ENCODE results near the gene HNRNPF.

Gene HNRNPF

DNA sequence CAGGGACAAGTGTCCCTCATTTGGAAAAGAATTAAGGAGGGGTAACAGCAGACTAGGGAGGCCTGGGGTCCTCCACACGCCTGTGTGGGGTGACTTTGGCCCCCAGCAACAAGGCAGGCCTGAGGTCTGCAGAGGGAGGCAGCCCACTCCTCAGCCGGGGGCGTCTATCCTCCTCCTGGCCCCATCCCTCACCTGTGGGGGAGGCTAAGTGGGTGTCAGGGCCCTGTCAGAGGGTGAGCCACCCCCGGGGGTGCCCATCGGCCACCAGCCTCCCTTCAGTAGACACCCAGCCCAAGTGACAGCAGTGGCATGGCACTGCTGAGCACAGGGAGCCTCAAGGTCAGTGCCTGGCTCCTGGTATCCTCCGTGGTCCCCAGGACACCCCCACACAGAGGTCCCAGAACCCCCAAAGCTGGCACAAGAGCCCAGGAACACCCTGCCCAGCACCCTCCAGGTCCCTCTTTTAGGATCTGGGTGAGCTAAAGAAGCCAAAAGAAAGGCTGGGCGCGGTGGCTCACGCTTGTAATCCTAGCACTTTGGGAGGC, 38.2 kb downstream of the HNRNPF start:
- Histone ChIP-seq H3K4me3 (no peak overlapping the region), H3K27me3 (no peaks in the 10 kb centered on the region)

DNA sequence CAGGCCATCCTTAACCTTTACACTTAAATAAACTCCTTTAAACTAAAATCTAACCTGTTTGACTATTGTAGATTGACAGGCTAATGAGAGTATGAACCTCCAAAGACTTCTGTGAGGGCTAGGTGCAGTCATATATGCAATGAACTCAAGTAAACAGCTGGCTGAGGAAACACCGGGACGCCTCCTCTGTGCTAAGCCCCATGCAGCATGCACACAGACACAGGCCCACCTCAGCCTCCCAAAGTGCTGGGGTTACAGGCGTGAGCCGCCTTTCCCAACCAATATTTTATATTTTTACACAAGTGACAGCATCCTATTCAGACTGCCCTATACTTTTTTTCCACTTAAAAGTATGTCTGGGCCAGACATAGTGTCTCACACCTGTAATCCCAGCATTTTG, 39.1 kb downstream of the HNRNPF start:
- TF ChIP-seq Cebpa-rat (IDR thresholded peaks at IDR 0.05): no peak
- H3K9me3 ChIP-seq (replicated peaks in 1 of 11): no peaks in the 10 kb centered on the region
- no peak overlapping the region for H3K27ac ChIP-seq
- no peak overlapping the region for H3K9ac ChIP-seq
- peaks cover 0 to 5% (median 0%) of the 10 kb centered on the region in 10 experiments; a peak in 1 of 20 replicates for H3K4me1 ChIP-seq
- no peaks in the 10 kb centered on the region for H4K20me1 ChIP-seq
- H3K4me3 ChIP-seq: no peak overlapping the region
- H3K4me2 ChIP-seq: no peak overlapping the region
- H3K27me3 ChIP-seq: no peaks in the 10 kb centered on the region
- H3K36me3 ChIP-seq: no peaks in the 10 kb centered on the region

More for the DNA sequence above, 38.2 kb downstream of the HNRNPF start:
- Histone ChIP-seq H4K20me1 (no peaks in the 10 kb centered on the region), H3K4me1 (peaks cover 0 to 5% (median 0%) of the 10 kb centered on the region in 10 experiments; a peak in 1 of 20 replicates), H3K27ac (no peak overlapping the region), H3K9me3 (replicated peaks in 1 of 11) (no peaks in the 10 kb centered on the region), H3K4me2 (no peak overlapping the region), H3K9ac (no peak overlapping the region), H3K36me3 (no peaks in the 10 kb centered on the region)
- no peak for TF ChIP-seq Cebpa-rat (IDR thresholded peaks at IDR 0.05)

DNA sequence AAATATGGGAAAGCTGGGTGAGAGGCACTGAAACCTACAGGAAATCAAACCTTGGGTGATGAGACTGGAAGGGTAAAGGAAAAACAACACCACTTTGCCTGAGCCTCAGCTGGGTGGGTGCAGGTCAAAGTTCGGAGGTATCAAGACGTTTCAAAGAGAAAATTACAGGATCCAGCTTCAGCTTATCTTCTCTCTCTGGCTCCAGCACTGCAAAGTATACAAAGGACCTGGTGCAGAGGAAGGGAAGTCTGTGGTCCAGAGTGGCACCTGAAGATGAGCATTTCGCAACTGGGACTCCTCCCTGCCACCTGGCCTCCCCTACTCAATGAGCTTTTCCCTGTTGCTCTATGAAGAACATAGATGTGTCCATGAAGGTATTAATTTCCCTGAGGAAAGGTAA, 44.0 kb downstream of the HNRNPF start:
- H3K9me3 ChIP-seq (replicated peaks in 1 of 11): peaks cover 0 to 13% (median 11%) of the 10 kb centered on the region in 11 experiments; a peak in 10 of 22 replicates
- H4K20me1 ChIP-seq: no peaks in the 10 kb centered on the region
- H3K9ac ChIP-seq: no peak overlapping the region
- H3K36me3 ChIP-seq: no peaks in the 10 kb centered on the region
- no peaks in the 10 kb centered on the region for H3K27me3 ChIP-seq
- H3K27ac ChIP-seq: no peak overlapping the region
- peaks cover 0 to 20% (median 12%) of the 10 kb centered on the region in 10 experiments; a peak in 12 of 20 replicates for H3K4me1 ChIP-seq
- TF ChIP-seq Cebpa-rat (IDR thresholded peaks at IDR 0.05): no peak
- no peak overlapping the region for H3K4me2 ChIP-seq
- H3K4me3 ChIP-seq: no peak overlapping the region

DNA sequence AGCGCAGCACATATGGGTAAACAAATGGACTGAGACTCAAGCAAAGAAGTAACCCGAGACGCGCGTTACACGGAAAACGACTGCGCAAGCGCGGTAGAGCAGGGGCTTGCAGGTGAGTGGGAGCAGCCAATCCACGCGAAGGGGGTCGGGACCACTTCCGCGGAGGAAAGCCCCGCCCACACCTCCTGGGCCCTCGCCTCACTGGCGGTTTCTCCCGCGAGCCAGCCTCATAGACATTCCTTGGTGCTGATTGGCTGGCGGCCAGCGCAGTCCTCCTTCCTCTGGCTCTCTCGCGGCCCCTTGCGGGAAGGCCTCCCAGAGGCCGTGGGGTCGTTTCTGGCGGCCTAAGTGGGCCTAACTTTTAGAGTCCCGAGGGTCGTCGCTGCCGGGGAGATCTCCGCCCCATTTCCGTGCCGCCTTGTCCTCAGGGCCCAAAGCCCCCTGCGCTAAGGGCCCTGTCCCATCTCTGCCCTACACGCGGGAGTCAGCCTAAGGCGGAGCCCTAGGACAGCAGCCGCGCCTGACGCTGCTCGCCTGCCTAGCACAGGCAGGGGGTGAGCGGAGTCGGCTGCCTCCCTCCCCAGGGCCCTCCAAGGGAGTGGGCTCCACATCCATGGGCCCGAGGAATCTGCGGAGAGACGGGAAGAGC, 46.7 kb downstream of the HNRNPF start:
- H3K36me3 ChIP-seq: no peaks in the 10 kb centered on the region
- H3K4me3 ChIP-seq: peak overlapping the region; percentile 49 to 71 (median 61)
- no peak for TF ChIP-seq Cebpa-rat (IDR thresholded peaks at IDR 0.05)
- H3K4me1 ChIP-seq: peaks cover 0 to 29% (median 17%) of the 10 kb centered on the region in 10 experiments; a peak in 13 of 20 replicates
- H3K9ac ChIP-seq: peak overlapping the region; percentile 62 to 79 (median 76)
- H3K27me3 ChIP-seq: no peaks in the 10 kb centered on the region
- peak overlapping the region; percentile 63 to 79 (median 72) for H3K4me2 ChIP-seq
- H4K20me1 ChIP-seq: no peaks in the 10 kb centered on the region
- H3K9me3 ChIP-seq (replicated peaks in 1 of 11): peaks cover 0 to 13% (median 11%) of the 10 kb centered on the region in 11 experiments; a peak in 10 of 22 replicates
- H3K27ac ChIP-seq: peak overlapping the region; percentile 67 to 85 (median 77); a peak in 21 of 22 replicates

DNA sequence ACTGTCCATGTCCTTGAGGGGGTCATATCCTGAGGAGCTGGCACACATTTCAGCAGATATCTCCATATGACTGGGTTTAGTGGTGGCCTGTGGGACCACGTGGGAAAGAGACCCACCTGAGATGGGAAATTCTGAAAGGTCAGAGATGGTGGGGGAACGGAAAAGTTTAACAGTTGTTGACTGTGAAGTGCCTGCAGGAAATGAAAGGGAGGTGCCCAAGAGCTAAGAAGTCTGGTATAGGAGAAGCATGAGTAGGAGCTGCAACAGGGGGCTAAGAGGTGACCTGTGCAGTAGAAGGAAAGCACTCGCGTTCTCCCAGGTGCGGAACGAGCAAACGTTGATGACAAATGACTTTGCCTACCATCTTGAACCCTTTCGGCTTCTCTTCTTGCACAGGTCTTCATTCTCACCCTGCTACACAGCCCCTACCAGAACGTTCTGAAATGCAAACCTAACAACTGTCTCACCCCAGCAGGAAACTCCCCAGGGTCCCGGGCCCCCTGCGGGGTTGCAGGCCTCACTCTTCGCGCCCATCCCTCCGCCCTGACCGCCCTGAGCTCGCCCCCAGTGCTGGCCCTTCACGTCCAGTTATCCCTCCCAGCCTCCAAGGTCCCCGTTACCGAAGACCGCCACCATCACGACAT, 47.3 kb downstream of the HNRNPF start:
- no peaks in the 10 kb centered on the region for H3K36me3 ChIP-seq
- TF ChIP-seq Cebpa-rat (IDR thresholded peaks at IDR 0.05): no peak
- no peaks in the 10 kb centered on the region for H3K27me3 ChIP-seq
- H4K20me1 ChIP-seq: no peaks in the 10 kb centered on the region
- peaks cover 0 to 13% (median 11%) of the 10 kb centered on the region in 11 experiments; a peak in 10 of 22 replicates for H3K9me3 ChIP-seq (replicated peaks in 1 of 11)
- H3K4me2 ChIP-seq: peak overlapping the region; percentile 63 to 79 (median 72)
- H3K4me1 ChIP-seq: peaks cover 0 to 29% (median 17%) of the 10 kb centered on the region in 10 experiments; a peak in 13 of 20 replicates
- H3K9ac ChIP-seq: peak overlapping the region in 10 of 11 experiments; percentile 56 to 78 (median 76); a peak in 16 of 22 replicates
- H3K4me3 ChIP-seq: peak overlapping the region; percentile 49 to 71 (median 61)
- H3K27ac ChIP-seq: peak overlapping the region in 9 of 11 experiments; percentile 29 to 80 (median 77); a peak in 15 of 22 replicates

DNA sequence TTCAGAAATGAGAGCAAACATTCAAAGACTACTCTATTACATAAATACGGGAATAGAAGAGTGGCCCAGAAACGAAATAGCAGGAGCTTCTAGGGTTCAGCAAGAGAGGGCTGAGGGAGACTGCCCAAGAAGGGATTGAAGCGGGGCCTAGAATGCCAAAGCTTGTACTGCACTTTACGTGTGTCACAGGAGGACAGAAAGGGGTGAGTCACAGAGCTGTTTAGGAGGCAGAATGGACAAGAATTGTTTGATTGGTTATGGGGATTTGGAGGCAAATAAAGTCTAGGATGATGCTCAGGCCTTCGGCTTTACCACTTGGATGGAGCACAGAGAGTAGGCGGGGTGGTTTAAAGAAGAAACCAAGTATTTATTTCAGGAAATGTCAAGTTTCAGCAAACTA, 48.9 kb downstream of the HNRNPF start:
- Histone ChIP-seq H3K9ac (no peak overlapping the region), H3K36me3 (no peaks in the 10 kb centered on the region), H3K27me3 (no peaks in the 10 kb centered on the region), H3K4me2 (peak overlapping the region in 5 of 11 experiments; percentile 1 to 42 (median 31); a peak in 2 of 22 replicates), H3K27ac (no peak overlapping the region), H3K4me1 (peaks cover 5 to 33% (median 20%) of the 10 kb centered on the region in 10 experiments; a peak in 15 of 20 replicates), H3K9me3 (replicated peaks in 1 of 11) (peaks cover 0 to 13% (median 11%) of the 10 kb centered on the region in 11 experiments; a peak in 10 of 22 replicates), H3K4me3 (no peak overlapping the region), H4K20me1 (no peaks in the 10 kb centered on the region)
- TF ChIP-seq Cebpa-rat (IDR thresholded peaks at IDR 0.05): no peak

DNA sequence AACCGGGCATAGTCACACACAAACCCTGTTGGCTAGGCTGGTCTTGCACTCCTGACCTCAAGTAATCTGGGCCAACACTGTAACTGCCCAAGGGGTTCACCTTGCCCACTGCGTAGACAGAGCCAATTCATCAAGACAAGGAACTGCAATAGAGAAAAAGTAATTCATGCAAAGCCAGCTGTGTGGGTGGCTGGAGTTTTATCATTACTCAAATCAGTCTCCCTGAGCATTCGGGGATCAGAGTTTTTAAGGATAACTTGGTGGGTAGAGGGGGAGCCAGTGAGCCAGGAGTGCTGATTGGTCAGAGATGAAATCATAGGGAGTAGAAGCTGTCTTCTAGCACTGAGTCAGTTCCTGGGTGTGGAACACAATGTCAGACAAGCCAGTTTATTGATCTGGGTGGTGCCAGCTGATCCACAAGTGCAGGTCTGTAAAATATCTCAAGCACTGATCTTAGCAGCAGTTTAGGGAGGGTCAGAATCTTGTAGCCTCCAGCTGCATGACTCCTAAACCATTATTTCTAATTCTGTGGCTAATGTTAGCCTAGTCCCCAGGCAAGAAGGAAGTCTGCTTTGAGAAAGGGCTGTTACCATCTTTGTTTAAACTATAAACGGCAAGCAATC, 53.1 kb downstream of the HNRNPF start:
- Histone ChIP-seq H3K9ac (no peak overlapping the region), H3K4me1 (peaks cover 5 to 19% (median 12%) of the 10 kb centered on the region in 10 experiments; a peak in 13 of 20 replicates), H3K27ac (no peak overlapping the region), H3K4me3 (no peak overlapping the region), H3K36me3 (no peaks in the 10 kb centered on the region), H3K27me3 (0 out of 22 replicates have a peak, but pooled peaks cover 0 to under 1% (median 0%) of the 10 kb centered on the region in 11 experiments), H3K9me3 (replicated peaks in 1 of 11) (no peaks in the 10 kb centered on the region), H3K4me2 (peak overlapping the region in 3 of 11 experiments; percentile 2 to 55 (median 46); a peak in 6 of 22 replicates), H4K20me1 (no peaks in the 10 kb centered on the region)
- TF ChIP-seq Cebpa-rat (IDR thresholded peaks at IDR 0.05): no peak

DNA sequence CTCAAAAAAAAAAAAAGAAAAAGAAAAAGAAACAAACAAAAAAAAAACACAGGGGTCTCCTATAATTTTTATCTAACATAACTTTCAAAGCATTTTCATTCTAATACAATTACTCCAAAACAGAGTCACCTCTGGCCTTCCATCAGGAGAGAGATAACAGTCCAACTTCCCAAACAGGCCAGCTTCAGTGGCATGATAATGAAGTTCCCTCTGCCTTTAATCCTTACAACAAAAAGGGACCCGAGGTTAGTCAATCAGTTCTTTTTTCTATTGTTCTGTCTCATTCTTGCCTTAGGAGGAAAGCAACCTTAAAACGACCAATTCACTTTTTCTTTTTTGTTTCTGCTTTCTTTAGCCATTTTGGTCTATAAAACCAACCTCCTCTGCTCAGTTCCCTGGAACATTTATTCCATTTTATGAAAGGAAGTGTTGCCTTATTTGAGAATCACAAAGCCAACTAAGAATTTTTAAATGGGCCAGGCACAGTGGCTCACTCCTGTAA, 54.1 kb downstream of the HNRNPF start:
- no peaks in the 10 kb centered on the region for H4K20me1 ChIP-seq
- H3K4me1 ChIP-seq: peaks cover under 1 to 12% (median 8%) of the 10 kb centered on the region in 10 experiments; a peak in 13 of 20 replicates
- no peak overlapping the region for H3K9ac ChIP-seq
- no peaks in the 10 kb centered on the region for H3K9me3 ChIP-seq (replicated peaks in 1 of 11)
- H3K27me3 ChIP-seq: peaks cover 0 to 8% (median 0%) of the 10 kb centered on the region in 11 experiments; a peak in 1 of 22 replicates
- H3K27ac ChIP-seq: no peak overlapping the region
- no peak overlapping the region for H3K4me3 ChIP-seq
- H3K36me3 ChIP-seq: no peaks in the 10 kb centered on the region
- no peak for TF ChIP-seq Cebpa-rat (IDR thresholded peaks at IDR 0.05)
- no peak overlapping the region for H3K4me2 ChIP-seq

Measured in BLaER1 treated with 17β-estradiol and CSF1 and Interleukin-3, amounts not matched to agents 10 nM and 100 nM (cell line).